HCT116 (cell line): ENCODE results near the gene UBN1. TPM values are rescaled to one million over a fixed set of nuclear protein-coding genes. Genes with fewer than 3 reads are reported as not detected.
"Not testable (repeated sequence)": the region's sequence is repeated elsewhere in the genome, so short reads cannot be mapped to it uniquely, and the experiment has no call there.

Source experiments
- ATAC-seq: fragments of 200-7000 bp; cut with Tn5 transposase; 2 replicates; pipeline ENCODE4 v1.9.1; 2020; ENCODE audit warnings: mild to moderate bottlenecking, moderate library complexity
- BruUV-seq: library from RNA; stranded (reverse); fragments of 400-500 nt; replicated peaks from 2 replicates; lab custom pipeline; 2021; lab: Mats Ljungman, UMichigan
- CTCF ChIA-PET: fragments of 300-600 bp; sonication (Branson Sonifier 250); formaldehyde crosslinking; loops from one replicate; lab custom pipeline; 2021; ENCODE audit warnings: antibody characterized with exemption; lab: Charles Lee
- POLR2A ChIA-PET: fragments of 300-600, 350-600 bp; sonication (Branson Sonifier 250); formaldehyde crosslinking; loops from one replicate; lab custom pipeline; 2021; ENCODE audit warnings: antibody characterized with exemption; lab: Charles Lee
- RAD21 ChIA-PET, 2 experiments: fragments of 300-600 bp; sonication (Branson Sonifier 250); formaldehyde crosslinking; loops; one replicate each; lab custom pipeline; 2023; ENCODE audit warnings: low total read pairs in 2 of 2; ENCODE audit not compliant: uncharacterized antibody in 2 of 2, unreplicated experiment in 2 of 2, low non-redundant PET in 1 of 2; lab: Charles Lee
- DNase-seq: peaks from one replicate; pipeline ENCODE4 v3.0.0-alpha.2; 2010; ENCODE audit warnings: low read depth, low spot score
- H2AFZ ChIP-seq: fragments of 200-600 bp; shearing (Covaris generic), sonication (generic); 2 replicates; pipeline ENCODE4 v1.6.1; 2017; ENCODE audit warnings: low read depth, mixed run types, mixed read lengths, antibody characterized with exemption, low read length; ENCODE audit not compliant: poor library complexity, severe bottlenecking
- H3K27ac ChIP-seq: 2 replicates; pipeline ENCODE4 v1.5.1; 2012; ENCODE audit warnings: low read depth, low read length
- H3K27me3 ChIP-seq: fragments of 200-600 bp; sonication (generic); 2 replicates; pipeline ENCODE4 v1.6.1; 2016; ENCODE audit warnings: mixed run types, low read length, mixed read lengths; ENCODE audit not compliant: insufficient read depth
- H3K36me3 ChIP-seq, 2 experiments: fragments of 200-500 bp in 1 of 2; fragments of 200-600 bp in 1 of 2; sonication (Bioruptor generic) in 1 of 2; sonication (generic) in 1 of 2; 2 replicates each; pipeline versions ENCODE4 v1.5.1 to v1.6.1; 2014 to 2016; ENCODE audit warnings: low read length in 2 of 2, inconsistent platforms in 1 of 2, mixed read lengths in 1 of 2, mixed run types in 1 of 2; ENCODE audit not compliant: insufficient read depth in 2 of 2, control insufficient read depth in 1 of 2
- H3K4me1 ChIP-seq, 2 experiments: fragments of 200-600 bp in 1 of 2; sonication (generic) in 1 of 2; 2 replicates each; pipeline versions ENCODE4 v1.5.1 to v1.6.1; 2012 to 2017; ENCODE audit warnings: low read length in 2 of 2, inconsistent platforms in 1 of 2, mild to moderate bottlenecking in 1 of 2, mixed read lengths in 1 of 2, mixed run types in 1 of 2, moderate library complexity in 1 of 2; ENCODE audit not compliant: insufficient read depth in 2 of 2, control insufficient read depth in 1 of 2
- H3K4me2 ChIP-seq: fragments of 200-600 bp; sonication (generic); 2 replicates; pipeline ENCODE4 v1.6.1; 2017; ENCODE audit warnings: mixed run types, low read length, mixed read lengths
- H3K4me3 ChIP-seq, 2 experiments: fragments of 200-600 bp in 1 of 2; sonication (generic) in 1 of 2; replicated peaks in 1 of 2; 2 replicates each; pipeline ENCODE4 v1.5.1; 2011 to 2016; ENCODE audit warnings: low read length in 2 of 2, control low read depth in 1 of 2, low read depth in 1 of 2, mild to moderate bottlenecking in 1 of 2, mixed read lengths in 1 of 2, mixed run types in 1 of 2
- H3K79me2 ChIP-seq: fragments of 200-600 bp; sonication (generic); 2 replicates; pipeline ENCODE4 v1.6.1; 2017; ENCODE audit warnings: mild to moderate bottlenecking, mixed run types, low read length, moderate library complexity, mixed read lengths; ENCODE audit not compliant: insufficient read depth
- H3K9ac ChIP-seq: fragments of 200-600 bp; sonication (generic); 2 replicates; pipeline ENCODE4 v1.6.1; 2016; ENCODE audit warnings: low read length, mixed read lengths
- H3K9me2 ChIP-seq: fragments of 200-600 bp; sonication (generic), shearing (Covaris generic); 2 replicates; pipeline ENCODE4 v1.6.1; 2017; ENCODE audit warnings: mixed run types, mild to moderate bottlenecking, moderate library complexity; ENCODE audit not compliant: insufficient read depth
- H3K9me3 ChIP-seq, 2 experiments: fragments of 200-500 bp in 1 of 2; fragments of 200-600 bp in 1 of 2; sonication (Bioruptor generic) in 1 of 2; sonication (generic) in 1 of 2; 2 replicates each; pipeline ENCODE4 v1.6.1; 2014 to 2017; ENCODE audit warnings: low read length in 2 of 2, mixed read lengths in 2 of 2, inconsistent platforms in 1 of 2, low read depth in 1 of 2, mild to moderate bottlenecking in 1 of 2, mixed run types in 1 of 2, moderate library complexity in 1 of 2; ENCODE audit not compliant: control insufficient read depth in 1 of 2, insufficient read depth in 1 of 2
- H4K20me1 ChIP-seq: fragments of 200-600 bp; sonication (generic), shearing (Covaris generic); 2 replicates; pipeline ENCODE4 v1.6.1; 2017; ENCODE audit warnings: mixed run types, mild to moderate bottlenecking, moderate library complexity; ENCODE audit not compliant: insufficient read depth
- CBX3 ChIP-seq: IDR thresholded peaks from 2 replicates; pipeline ENCODE4 v1.6.1; 2012; ENCODE audit warnings: low read depth
- intact Hi-C: fragments of 100-400 bp; cut with micrococcal nuclease; formaldehyde crosslinking; loops from 2 replicates; pipeline ENCODE4 v1.10.0; 2022
- total RNA-seq: library from RNA; stranded (reverse); gene quantifications from one replicate; pipeline ENCODE4 v1.2.1, GENCODE V29; 2021; ENCODE audit not compliant: unreplicated experiment

Gene UBN1
- total RNA-seq, 1 experiment from 2014 or later, result 31.9 TPM

DNA sequence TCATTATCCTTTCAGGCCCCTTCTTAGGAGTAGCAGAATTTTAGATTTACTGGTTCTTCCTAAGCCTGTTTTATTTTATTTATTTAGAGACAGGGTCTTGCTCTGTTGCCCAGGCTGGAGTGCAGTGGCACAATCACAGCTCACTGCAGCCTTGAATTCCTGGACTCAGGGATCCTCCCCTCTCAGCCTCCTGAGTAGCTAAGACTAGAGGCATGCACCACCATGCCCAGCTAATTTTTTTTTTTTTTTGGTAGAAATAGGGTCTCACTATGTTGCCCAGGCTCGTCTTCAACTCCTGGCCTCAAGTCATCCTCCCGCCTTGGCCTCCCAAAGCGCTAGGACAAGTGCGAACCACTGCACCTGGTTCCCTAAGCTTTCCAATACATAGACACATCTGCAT, 82.3 kb downstream of the UBN1 start:
- Histone ChIP-seq H3K36me3 (peaks cover 0 to 13% of the 10 kb centered on the region in 2 experiments; a peak in 1 of 4 replicates), H3K9me3 (peaks cover 4 to 13% of the 10 kb centered on the region in 2 experiments; a peak in 2 of 4 replicates), H3K4me1 (peaks cover 7 to 18% of the 10 kb centered on the region in 2 experiments; a peak in 3 of 4 replicates)
- RAD21 ChIA-PET, H3K4me2 ChIP-seq, H3K79me2 ChIP-seq, H3K27ac ChIP-seq, H3K9ac ChIP-seq, BruUV-seq, H2AFZ ChIP-seq, intact Hi-C loops, ATAC-seq, DNase-seq, CTCF ChIA-PET, H4K20me1 ChIP-seq, H3K4me3 ChIP-seq, H3K27me3 ChIP-seq, H3K9me2 ChIP-seq: not testable (repeated sequence)
- POLR2A ChIA-PET, result interaction anchor here (1.2 kb wide), 1 partner anchor 14 kb away, joined by 3 read pairs; no protein-coding TSS in a partner anchor

DNA sequence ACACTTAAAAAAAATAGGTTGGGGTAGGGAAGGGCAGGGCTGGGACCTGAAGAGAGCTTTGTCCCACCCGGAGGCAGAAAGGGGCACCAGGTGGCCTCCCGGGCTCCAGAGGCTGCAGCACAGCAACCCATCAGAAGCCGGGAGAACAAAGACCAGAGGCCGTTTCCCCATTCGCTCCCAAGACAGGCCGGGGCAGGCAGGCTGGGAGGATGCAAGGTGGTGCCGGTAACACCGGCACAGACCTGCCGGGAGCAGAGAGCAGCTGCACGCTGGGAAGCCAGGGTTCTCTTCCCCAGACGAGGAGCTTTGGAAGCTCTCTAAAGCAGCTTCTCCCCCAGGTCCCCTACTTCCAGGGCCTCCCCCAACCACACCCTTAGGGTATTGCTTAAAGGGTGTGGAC, 84.1 kb downstream of the UBN1 start:
- peaks cover 0 to 13% of the 10 kb centered on the region in 2 experiments; a peak in 1 of 4 replicates for H3K36me3 ChIP-seq
- H3K27me3 ChIP-seq, result no peaks in the 10 kb centered on the region
- BruUV-seq, result no TSS peak
- H3K4me3 ChIP-seq, result no peak overlapping the region
- no peaks in the 10 kb centered on the region for H3K9me2 ChIP-seq
- no peaks in the 10 kb centered on the region; the same call in 1 of the 2 replicates for H3K79me2 ChIP-seq
- no peaks in the 10 kb centered on the region for H4K20me1 ChIP-seq
- no peak overlapping the region for H3K4me2 ChIP-seq
- H3K27ac ChIP-seq, result no peak overlapping the region
- no peak overlapping the region for H3K9ac ChIP-seq
- RAD21 ChIA-PET, result no interaction called here
- POLR2A ChIA-PET, result interaction anchor here (0.6 to 1.3 kb wide), 2 partner anchors 12 to 315 kb away, joined by 3 to 7 read pairs; no protein-coding TSS in a partner anchor
- peaks cover 4 to 10% of the 10 kb centered on the region in 2 experiments; a peak in 2 of 4 replicates for H3K9me3 ChIP-seq
- intact Hi-C loops, result no loop called here
- TF ChIP-seq CBX3, result no peak
- ATAC-seq (no peak), DNase-seq (no peak)
- no peak overlapping the region for H2AFZ ChIP-seq
- H3K4me1 ChIP-seq, result peaks cover 8 to 14% of the 10 kb centered on the region in 2 experiments; a peak in 3 of 4 replicates
- CTCF ChIA-PET, result no interaction called here

Other genes with a start within 250 kb of the UBN1 start
- gene UBALD1, start 232.6 kb upstream of the UBN1 start, total RNA-seq, result 45.9 TPM
- 50.6 TPM for gene MGRN1, start 222.7 kb upstream of the UBN1 start, total RNA-seq
- gene NUDT16L1, start 153.9 kb upstream of the UBN1 start, total RNA-seq, result 23.4 TPM
- gene ANKS3, start 113.2 kb upstream of the UBN1 start, total RNA-seq, result 25.5 TPM
- 1.0 TPM for gene DNAAF8, start 112.9 kb upstream of the UBN1 start, total RNA-seq
- gene ZNF500, start 80.3 kb upstream of the UBN1 start, total RNA-seq, result 20.1 TPM
- gene SEPTIN12, start 59.1 kb upstream of the UBN1 start, total RNA-seq, result not detected
- 3.3 TPM for gene SMIM22, start 52.1 kb upstream of the UBN1 start, total RNA-seq
- 20.1 TPM for gene ROGDI, start 44.8 kb upstream of the UBN1 start, total RNA-seq
- gene GLYR1, start 193 bp upstream of the UBN1 start, total RNA-seq, result 50.0 TPM
- 56.4 TPM for gene PPL, start 89.7 kb downstream of the UBN1 start, total RNA-seq
- gene SEC14L5, start 110.8 kb downstream of the UBN1 start, total RNA-seq, result 0.27 TPM
- 17.5 TPM for gene NAGPA, start 186.5 kb downstream of the UBN1 start, total RNA-seq
- 0.49 TPM for gene C16orf89, start 218.5 kb downstream of the UBN1 start, total RNA-seq
- 27.1 TPM for gene ALG1, start 224.4 kb downstream of the UBN1 start, total RNA-seq